GM21528 (cell line): ENCODE measurements around the gene RAB15.

Source experiments
- ATAC-seq: cut with Tn5 transposase; IDR thresholded peaks from one replicate; pipeline ENCODE4 v1.9.1; 2021; ENCODE audit warnings: mild to moderate bottlenecking, moderate library complexity; ENCODE audit not compliant: unreplicated experiment, low FRiP score

Gene RAB15

GRCh38 chr14:64971943-64972791, at the start of gene RAB15:
RAB15 (minus strand) TSS chr14:64972336; CDS start chr14:64972076, 260 bp downstream.
- no peak for ATAC-seq

- no peak for ATAC-seq
These were observed 47.9 kb upstream of the RAB15 start for GRCh38 chr14:65019944-65020566.

GRCh38 chr14:65016471-65016870, 44.3 kb upstream of the RAB15 start:
- ATAC-seq = no peak

GRCh38 chr14:65015391-65015790, 43.3 kb upstream of the RAB15 start:
- ATAC-seq = no peak

GRCh38 chr14:65012353-65012752, 40.2 kb upstream of the RAB15 start:
- ATAC-seq = no peak

GRCh38 chr14:65011538-65011937, 39.4 kb upstream of the RAB15 start:
- no peak for ATAC-seq

GRCh38 chr14:65010211-65010931, 38.2 kb upstream of the RAB15 start:
- ATAC-seq = no peak

- no peak for ATAC-seq
These were observed 35.1 kb upstream of the RAB15 start for GRCh38 chr14:65007202-65007601.

GRCh38 chr14:65006261-65006721, 34.2 kb upstream of the RAB15 start:
- no peak for ATAC-seq

GRCh38 chr14:65003394-65003793, 31.3 kb upstream of the RAB15 start:
- ATAC-seq = no peak

- no peak for ATAC-seq
These were observed 30.6 kb upstream of the RAB15 start for GRCh38 chr14:65002586-65003210.

GRCh38 chr14:65001723-65002122, 29.6 kb upstream of the RAB15 start:
- no peak for ATAC-seq

- ATAC-seq = no peak
These were observed 28.9 kb upstream of the RAB15 start for GRCh38 chr14:65000898-65001591.

- ATAC-seq = no peak
These were observed 26.4 kb upstream of the RAB15 start for GRCh38 chr14:64998455-64998931.

- no peak for ATAC-seq
These were observed 25.1 kb upstream of the RAB15 start for GRCh38 chr14:64997108-64997794.

- ATAC-seq = no peak
These were observed 23.2 kb upstream of the RAB15 start for GRCh38 chr14:64995291-64995690.

GRCh38 chr14:64994540-64994939, 22.4 kb upstream of the RAB15 start:
- ATAC-seq = no peak

GRCh38 chr14:64993266-64993930, 21.3 kb upstream of the RAB15 start:
- no peak for ATAC-seq

- no peak for ATAC-seq
These were observed 20.3 kb upstream of the RAB15 start for GRCh38 chr14:64992328-64992885.
